Upper lobe of left lung (tissue), 6 donors: ENCODE measurements around the gene C17orf58. TPM values are rescaled to one million over a fixed set of nuclear protein-coding genes. Genes with fewer than 3 reads are reported as not detected.
A peak's percentile ranks its signal among the peaks of the same experiment; 100 is the strongest.
"Not testable (repeated sequence)": the region's sequence is repeated elsewhere in the genome, so short reads cannot be mapped to it uniquely, and the experiment has no call there.

Experiments
- ATAC-seq, 2 donors: fragments of 200-7000 bp; cut with Tn5 transposase; one replicate each; pipeline ENCODE4 v1.9.1; 2022; ENCODE audit warnings: mild to moderate bottlenecking in 2 of 2, moderate library complexity in 2 of 2; ENCODE audit not compliant: low FRiP score in 2 of 2
- DNase-seq, 2 donors: peaks; one replicate each; pipeline ENCODE4 v3.0.0-alpha.2; 2019 to 2020
- H3K27ac ChIP-seq, 4 donors: fragments of 200-600 bp; sonication (generic); one replicate each; pipeline ENCODE4 v1.5.1; 2016 to 2019
- H3K27me3 ChIP-seq, 4 donors: fragments of 200-600 bp; sonication (generic); one replicate each; pipeline ENCODE4 v1.5.1; 2017 to 2019
- H3K36me3 ChIP-seq, 4 donors: fragments of 200-600 bp; sonication (generic); one replicate each; pipeline ENCODE4 v1.5.1; 2016 to 2019
- H3K4me1 ChIP-seq, 4 donors: fragments of 200-600 bp; sonication (generic); one replicate each; pipeline ENCODE4 v1.5.1; 2018 to 2019
- H3K4me3 ChIP-seq, 4 donors: fragments of 200-600 bp; sonication (generic); one replicate each; pipeline ENCODE4 v1.5.1; 2017 to 2019; ENCODE audit warnings: mild to moderate bottlenecking in 2 of 4, moderate library complexity in 1 of 4
- H3K9me3 ChIP-seq, 4 donors: fragments of 200-600 bp; sonication (generic); one replicate each; pipeline ENCODE4 v1.5.1; 2018 to 2019
- EP300 ChIP-seq, 4 donors: sonication (generic); formaldehyde crosslinking; IDR thresholded peaks; one replicate each; pipeline ENCODE4 v1.5.1; 2017; ENCODE audit warnings: antibody characterized with exemption in 4 of 4, control low read depth in 2 of 4
- POLR2A ChIP-seq, 4 donors: fragments of 450-650 bp; IDR thresholded peaks; one replicate each; pipeline ENCODE4 v1.5.1; 2016 to 2017; ENCODE audit warnings: antibody characterized with exemption in 4 of 4, mild to moderate bottlenecking in 2 of 4
- POLR2AphosphoS5 ChIP-seq, 2 donors: sonication (generic); formaldehyde crosslinking; IDR thresholded peaks; one replicate each; pipeline ENCODE4 v1.5.1; 2017; ENCODE audit warnings: antibody characterized with exemption in 2 of 2
- WGBS, 2 donors: methylation state at CpG; one replicate each; pipeline ENCODE4 v1.1.5; 2017 to 2018; 5-methylcytosine and 5-hydroxymethylcytosine counted together
- total RNA-seq, 6 donors: library from RNA; depleted of rRNA in 4 of 6; stranded (reverse); fragments of >200 nt in 4 of 6; gene quantifications; one replicate each; pipeline versions ENCODE4 v1.1.0 to v1.2.1, GENCODE V29; 2016 to 2021
- TF ChIP-seq, protein P1 (sequence below), 6 experiments: fragments of 450-650 bp in 4 of 6; fragments of 200-600 bp in 2 of 6; sonication (generic) in 2 of 6; IDR thresholded peaks; one replicate each; pipeline ENCODE4 v1.5.1; 2016 to 2019; ENCODE audit warnings: antibody characterized with exemption in 6 of 6
- donor health status: DM: no; HTN: no; CAD: no; lungs with moderate emphysema.
- donor health status: DM: no; HTN: yes; CAD: no; lungs with severe emphysema.

C17orf58 gene
- total RNA-seq, 6 donors from 2014 or later, result 4.2 to 21.0 (median 8.2) TPM

DNA sequence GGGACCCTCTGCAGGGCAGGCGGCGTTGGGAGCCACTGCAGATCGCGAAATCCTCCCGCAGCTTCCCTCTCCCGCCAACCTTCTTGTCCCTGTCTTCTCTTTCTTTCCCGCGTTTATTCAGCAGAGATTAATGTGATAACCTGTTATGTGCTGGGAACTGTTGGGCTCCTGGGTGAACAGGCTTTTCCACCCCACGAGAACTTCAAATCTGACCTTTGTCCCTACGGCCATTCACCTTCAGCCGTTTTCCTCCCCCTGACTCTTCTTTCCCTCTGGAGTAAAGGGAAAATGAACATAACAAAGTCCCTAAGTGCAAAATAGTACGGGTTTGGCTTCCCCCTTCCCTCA, 24.1 kb upstream of the C17orf58 start:
- Histone ChIP-seq H3K4me3 (peak overlapping the region; percentile 27 to 75 (median 54)), H3K27me3 (no peaks in the 10 kb centered on the region), H3K27ac (peak overlapping the region; percentile 74 to 93 (median 88)), H3K4me1 (peaks cover 4 to 10% (median 5%) of the 10 kb centered on the region in 4 donors), H3K9me3 (no peaks in the 10 kb centered on the region), H3K36me3 (no peaks in the 10 kb centered on the region)
- ATAC-seq (no peak), DNase-seq (no peak)
- WGBS, 2 donors, result 1 to 2% methylated on average over 12 of the region's 12 CpGs
- no peak for TF ChIP-seq POLR2AphosphoS5 (IDR thresholded peaks at IDR 0.05)
- TF ChIP-seq EP300 (IDR thresholded peaks at IDR 0.05), result no peak
- TF ChIP-seq, protein P1, sequence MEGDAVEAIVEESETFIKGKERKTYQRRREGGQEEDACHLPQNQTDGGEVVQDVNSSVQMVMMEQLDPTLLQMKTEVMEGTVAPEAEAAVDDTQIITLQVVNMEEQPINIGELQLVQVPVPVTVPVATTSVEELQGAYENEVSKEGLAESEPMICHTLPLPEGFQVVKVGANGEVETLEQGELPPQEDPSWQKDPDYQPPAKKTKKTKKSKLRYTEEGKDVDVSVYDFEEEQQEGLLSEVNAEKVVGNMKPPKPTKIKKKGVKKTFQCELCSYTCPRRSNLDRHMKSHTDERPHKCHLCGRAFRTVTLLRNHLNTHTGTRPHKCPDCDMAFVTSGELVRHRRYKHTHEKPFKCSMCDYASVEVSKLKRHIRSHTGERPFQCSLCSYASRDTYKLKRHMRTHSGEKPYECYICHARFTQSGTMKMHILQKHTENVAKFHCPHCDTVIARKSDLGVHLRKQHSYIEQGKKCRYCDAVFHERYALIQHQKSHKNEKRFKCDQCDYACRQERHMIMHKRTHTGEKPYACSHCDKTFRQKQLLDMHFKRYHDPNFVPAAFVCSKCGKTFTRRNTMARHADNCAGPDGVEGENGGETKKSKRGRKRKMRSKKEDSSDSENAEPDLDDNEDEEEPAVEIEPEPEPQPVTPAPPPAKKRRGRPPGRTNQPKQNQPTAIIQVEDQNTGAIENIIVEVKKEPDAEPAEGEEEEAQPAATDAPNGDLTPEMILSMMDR (IDR thresholded peaks at IDR 0.05), result no peak
- no peak for TF ChIP-seq POLR2A (IDR thresholded peaks at IDR 0.05)

DNA sequence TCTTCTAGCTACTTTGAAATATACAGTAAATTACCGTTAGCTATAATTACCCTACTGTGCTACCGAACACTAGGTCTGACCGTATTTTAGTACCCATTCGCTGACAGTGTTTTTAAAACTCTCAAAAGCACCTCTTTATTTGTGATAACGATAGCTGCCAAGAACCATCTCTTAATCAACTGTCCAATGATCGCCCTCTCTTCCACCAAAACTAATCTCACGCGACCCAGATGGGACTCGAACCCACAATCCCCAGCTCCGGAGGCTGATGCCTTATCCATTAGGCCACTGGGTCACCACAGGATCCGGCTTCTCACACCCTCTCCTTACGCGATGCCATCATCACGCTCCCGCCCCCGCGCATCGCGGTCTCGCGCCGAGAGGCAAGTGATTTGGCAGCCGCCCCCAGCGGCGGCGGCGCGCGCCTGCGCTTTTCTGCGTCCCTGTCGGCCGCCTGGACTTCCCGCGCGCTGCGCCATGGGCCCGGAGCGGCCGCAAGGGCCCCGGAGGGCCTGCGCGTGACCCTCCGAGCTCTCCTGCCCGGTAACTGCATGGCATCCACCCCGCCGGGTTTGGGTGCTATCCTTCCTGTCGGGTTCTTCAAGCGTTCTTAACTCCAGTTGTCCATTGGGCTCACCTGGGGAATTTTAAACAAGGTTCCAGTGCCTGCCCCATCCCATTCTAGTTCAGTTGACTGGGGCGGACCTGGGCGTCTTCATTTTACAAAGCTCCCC, 23.6 kb upstream of the C17orf58 start:
- Histone ChIP-seq H3K36me3 (no peaks in the 10 kb centered on the region), H3K4me3 (peak overlapping the region; percentile 27 to 75 (median 54)), H3K27me3 (no peaks in the 10 kb centered on the region), H3K27ac (peak overlapping the region; percentile 74 to 93 (median 88)), H3K9me3 (no peaks in the 10 kb centered on the region), H3K4me1 (peaks cover 4 to 10% (median 5%) of the 10 kb centered on the region in 4 donors)
- DNase-seq, result peak; percentile 96 to 99
- 1 to 3% methylated on average over 10 to 32 of the region's 51 CpGs for WGBS, 2 donors
- peak in 3 of 4 donors; percentile 55 to 79 (median 78) for TF ChIP-seq POLR2A (IDR thresholded peaks at IDR 0.05)
- TF ChIP-seq, protein P1 (IDR thresholded peaks at IDR 0.05), result peak; percentile 39 to 92 (median 81)
- TF ChIP-seq EP300 (IDR thresholded peaks at IDR 0.05), result no peak
- peak; percentile 76 to 79 for TF ChIP-seq POLR2AphosphoS5 (IDR thresholded peaks at IDR 0.05)
- peak; percentile 96 to 97 for ATAC-seq

DNA sequence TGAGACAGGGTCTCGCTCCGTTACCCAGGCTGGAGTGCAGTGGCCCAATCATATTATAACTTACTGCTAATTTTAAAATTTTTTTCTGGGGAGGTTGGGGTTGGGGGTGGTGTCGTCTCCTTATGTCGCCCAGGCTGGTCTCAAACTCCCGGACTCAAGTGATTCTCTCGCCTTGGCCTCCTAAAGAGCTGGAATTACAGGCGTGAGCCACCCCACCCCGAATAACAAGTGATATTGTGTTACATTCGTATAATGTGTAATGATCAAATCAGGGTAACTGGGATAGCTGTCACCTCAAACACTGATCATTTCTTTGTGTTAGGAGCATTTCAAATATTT, 23.0 kb upstream of the C17orf58 start:
- no peaks in the 10 kb centered on the region for H3K27me3 ChIP-seq
- H3K27ac ChIP-seq, result peak overlapping the region in 1 of 4 donors; percentile 87
- H3K9me3 ChIP-seq, result no peaks in the 10 kb centered on the region
- ATAC-seq, result no peak
- 77 to 82% methylated on average over 9 of the region's 9 CpGs for WGBS, 2 donors
- DNase-seq, result no peak
- no peaks in the 10 kb centered on the region for H3K36me3 ChIP-seq
- peak overlapping the region in 3 of 4 donors; percentile 51 to 75 (median 57) for H3K4me3 ChIP-seq
- TF ChIP-seq EP300 (IDR thresholded peaks at IDR 0.05), result no peak
- TF ChIP-seq, protein P1 (IDR thresholded peaks at IDR 0.05), result no peak
- no peak for TF ChIP-seq POLR2A (IDR thresholded peaks at IDR 0.05)
- no peak for TF ChIP-seq POLR2AphosphoS5 (IDR thresholded peaks at IDR 0.05)
- H3K4me1 ChIP-seq, result peaks cover 4 to 10% (median 5%) of the 10 kb centered on the region in 4 donors

DNA sequence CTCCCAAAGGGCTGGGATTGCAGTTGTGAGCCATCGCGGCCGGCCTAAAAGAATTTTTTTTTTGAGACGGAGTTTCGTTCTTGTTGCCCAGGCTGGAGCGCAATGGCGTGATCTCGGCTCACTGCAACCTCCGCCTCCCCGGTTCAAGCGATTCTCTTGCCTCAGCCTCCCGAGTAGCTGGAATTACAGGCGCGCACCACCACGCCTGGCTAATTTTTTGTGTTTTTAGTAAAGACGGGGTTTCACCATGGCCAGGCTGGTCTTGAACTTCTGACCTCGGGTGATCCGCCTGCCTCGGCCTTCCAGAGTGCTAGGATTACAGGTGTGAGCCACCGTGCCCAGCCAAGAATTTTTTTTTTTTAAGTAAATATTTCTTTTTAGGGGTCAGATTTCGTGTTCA, 22.2 kb upstream of the C17orf58 start:
- ATAC-seq, H3K4me3 ChIP-seq: not testable (repeated sequence)
- WGBS, 2 donors, result 89 to 91% methylated on average over 21 of the region's 21 CpGs

DNA sequence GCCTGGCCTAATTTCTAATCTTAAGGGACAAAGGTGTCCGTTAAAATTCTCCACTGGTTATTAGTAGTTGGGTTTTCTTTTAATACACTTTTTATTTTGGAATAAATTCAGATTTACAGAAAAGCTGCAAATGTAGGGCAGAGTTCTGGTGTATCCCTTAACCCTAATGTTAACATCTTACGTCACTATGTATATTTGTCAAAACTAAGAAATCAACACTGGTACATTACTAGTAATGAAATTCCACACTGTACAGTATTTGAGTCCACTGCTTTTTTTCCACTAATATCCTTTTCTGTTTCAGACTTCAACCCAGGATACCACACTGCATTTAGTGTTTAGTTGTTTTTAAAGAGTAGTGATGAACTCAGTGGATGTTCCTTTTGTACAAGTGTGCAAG, 20.6 kb upstream of the C17orf58 start:
- no peak for ATAC-seq
- H3K36me3 ChIP-seq, result no peaks in the 10 kb centered on the region
- no peaks in the 10 kb centered on the region for H3K9me3 ChIP-seq
- no peak for TF ChIP-seq POLR2AphosphoS5 (IDR thresholded peaks at IDR 0.05)
- no peak for TF ChIP-seq EP300 (IDR thresholded peaks at IDR 0.05)
- H3K27me3 ChIP-seq, result no peaks in the 10 kb centered on the region
- no peak overlapping the region for H3K4me3 ChIP-seq
- no peak overlapping the region for H3K27ac ChIP-seq
- no peak for DNase-seq
- H3K4me1 ChIP-seq, result peaks cover 4 to 10% (median 5%) of the 10 kb centered on the region in 4 donors
- WGBS, 2 donors, result 97 to 98% methylated on average over 2 of the region's 2 CpGs

More for the DNA sequence above, 22.2 kb upstream of the C17orf58 start:
- not testable (repeated sequence) for H3K27me3 ChIP-seq, DNase-seq, H3K36me3 ChIP-seq, H3K4me1 ChIP-seq, H3K9me3 ChIP-seq, H3K27ac ChIP-seq
